ENCODE results near the gene STRADA. TPM values are rescaled to one million over a fixed set of nuclear protein-coding genes. Genes with fewer than 3 reads are reported as not detected.

Gene STRADA
- polyA plus RNA-seq, 1 experiment: 28.0 TPM

GRCh38 chr17:63688396-63689020, 53.1 kb downstream of the STRADA start:
- POLR2A ChIA-PET: no interaction called here
- CTCF ChIA-PET: interaction anchor here (1.3 kb wide), 1 partner anchor 76 kb away, joined by 5 read pairs; no protein-coding TSS in a partner anchor
- H3K9me3 ChIP-seq (ENCODE audit: control insufficient read depth, insufficient read depth, low read length): no peaks in the 10 kb centered on the region

GRCh38 chr17:63686138-63686685, 55.4 kb downstream of the STRADA start:
- Histone ChIP-seq H3K27ac (ENCODE audit: low read depth, low read length) (no peak overlapping the region), H3K27me3 (ENCODE audit: control insufficient read depth, insufficient read depth, low read length) (no peaks in the 10 kb centered on the region), H3K9me3 (ENCODE audit: control insufficient read depth, insufficient read depth, low read length) (no peaks in the 10 kb centered on the region), H3K4me3 (ENCODE audit: low read depth, low read length) (no peak overlapping the region)
- no peak for DNase-seq (ENCODE audit: low read depth, low spot score)
- TF ChIP-seq CTCF (IDR thresholded peaks at IDR 0.05; ENCODE audit: low read depth, low read length): no peak
- CTCF ChIA-PET: no interaction called here
- POLR2A ChIA-PET: interaction anchor here (0.9 kb wide), 1 partner anchor 64 kb away, joined by 3 read pairs; no protein-coding TSS in a partner anchor

More at GRCh38 chr17:63688396-63689020, 53.1 kb downstream of the STRADA start:
- Histone ChIP-seq H3K27me3 (ENCODE audit: control insufficient read depth, insufficient read depth, low read length) (no peaks in the 10 kb centered on the region), H3K27ac (ENCODE audit: low read depth, low read length) (no peak overlapping the region), H3K4me3 (ENCODE audit: low read depth, low read length) (no peak overlapping the region)
- DNase-seq (ENCODE audit: low read depth, low spot score): no peak
- no peak for TF ChIP-seq CTCF (IDR thresholded peaks at IDR 0.05; ENCODE audit: low read depth, low read length)

GRCh38 chr17:63685578-63685977, 56.0 kb downstream of the STRADA start:
- no peak for DNase-seq (ENCODE audit: low read depth, low spot score)
- Histone ChIP-seq H3K4me3 (ENCODE audit: low read depth, low read length) (no peak overlapping the region), H3K27me3 (ENCODE audit: control insufficient read depth, insufficient read depth, low read length) (no peaks in the 10 kb centered on the region), H3K9me3 (ENCODE audit: control insufficient read depth, insufficient read depth, low read length) (no peaks in the 10 kb centered on the region), H3K27ac (ENCODE audit: low read depth, low read length) (no peak overlapping the region)
- ChIA-PET CTCF (no interaction called here), POLR2A (no interaction called here)
- no peak for TF ChIP-seq CTCF (IDR thresholded peaks at IDR 0.05; ENCODE audit: low read depth, low read length)

GRCh38 chr17:63685041-63685440, 56.6 kb downstream of the STRADA start:
- no peak overlapping the region for H3K27ac ChIP-seq (ENCODE audit: low read depth, low read length)
- H3K9me3 ChIP-seq (ENCODE audit: control insufficient read depth, insufficient read depth, low read length): no peaks in the 10 kb centered on the region
- no peak for TF ChIP-seq CTCF (IDR thresholded peaks at IDR 0.05; ENCODE audit: low read depth, low read length)
- ChIA-PET CTCF (no interaction called here), POLR2A (no interaction called here)
- no peak overlapping the region for H3K4me3 ChIP-seq (ENCODE audit: low read depth, low read length)
- no peak for DNase-seq (ENCODE audit: low read depth, low spot score)
- H3K27me3 ChIP-seq (ENCODE audit: control insufficient read depth, insufficient read depth, low read length): no peaks in the 10 kb centered on the region

GRCh38 chr17:63682981-63683380, 58.6 kb downstream of the STRADA start:
- DNase-seq (ENCODE audit: low read depth, low spot score): no peak
- CTCF ChIA-PET: no interaction called here
- no peaks in the 10 kb centered on the region for H3K27me3 ChIP-seq (ENCODE audit: control insufficient read depth, insufficient read depth, low read length)
- TF ChIP-seq CTCF (IDR thresholded peaks at IDR 0.05; ENCODE audit: low read depth, low read length): no peak
- H3K9me3 ChIP-seq (ENCODE audit: control insufficient read depth, insufficient read depth, low read length): no peaks in the 10 kb centered on the region
- no peak overlapping the region for H3K4me3 ChIP-seq (ENCODE audit: low read depth, low read length)
- POLR2A ChIA-PET: no interaction called here
- no peak overlapping the region for H3K27ac ChIP-seq (ENCODE audit: low read depth, low read length)
